ENCODE results near the gene IYD.

- TF ChIP-seq POLR2A (IDR thresholded peaks at IDR 0.05; ENCODE audit: low read length) (no peak), GATA1 (IDR thresholded peaks at IDR 0.05; ENCODE audit: low read depth, low read length) (no peak)
These were observed 11.4 kb downstream of the IYD start for GRCh38 chr6:150380256-150380655.

Measured in erythroblast (primary cell).